Hindlimb muscle (tissue), 1 donor: ENCODE results near the gene SCN11A. TPM values are rescaled to one million over a fixed set of nuclear protein-coding genes. Genes with fewer than 3 reads are reported as not detected.

Experiments
- polyA plus RNA-seq: library from polyadenylated mRNA; unstranded; fragments of 120-200 nt; gene quantifications from one replicate; pipeline ENCODE4 v1.2.1, GENCODE V29; 2013; ENCODE audit not compliant: insufficient read length

SCN11A gene
- polyA plus RNA-seq, 1 donor = 4.0 TPM

Other genes with a start within 250 kb of the SCN11A start
- gene SCN10A, start 235.7 kb downstream of the SCN11A start, polyA plus RNA-seq = not detected
- 37.3 TPM for gene WDR48, start 72 bp upstream of the SCN11A start, polyA plus RNA-seq
- gene GORASP1, start 55.7 kb upstream of the SCN11A start, polyA plus RNA-seq = 38.5 TPM
- gene TTC21A, start 55.7 kb upstream of the SCN11A start, polyA plus RNA-seq = 2.9 TPM
- gene CSRNP1, start 101.6 kb upstream of the SCN11A start, polyA plus RNA-seq = 5.5 TPM
- 143 TPM for gene XIRP1, start 140.7 kb upstream of the SCN11A start, polyA plus RNA-seq
- gene CX3CR1, start 228.1 kb upstream of the SCN11A start, polyA plus RNA-seq = 6.7 TPM